ENCODE measurements around the gene SPON2.
A peak's percentile ranks its signal among the peaks of the same experiment; 100 is the strongest.

Gene SPON2

DNA sequence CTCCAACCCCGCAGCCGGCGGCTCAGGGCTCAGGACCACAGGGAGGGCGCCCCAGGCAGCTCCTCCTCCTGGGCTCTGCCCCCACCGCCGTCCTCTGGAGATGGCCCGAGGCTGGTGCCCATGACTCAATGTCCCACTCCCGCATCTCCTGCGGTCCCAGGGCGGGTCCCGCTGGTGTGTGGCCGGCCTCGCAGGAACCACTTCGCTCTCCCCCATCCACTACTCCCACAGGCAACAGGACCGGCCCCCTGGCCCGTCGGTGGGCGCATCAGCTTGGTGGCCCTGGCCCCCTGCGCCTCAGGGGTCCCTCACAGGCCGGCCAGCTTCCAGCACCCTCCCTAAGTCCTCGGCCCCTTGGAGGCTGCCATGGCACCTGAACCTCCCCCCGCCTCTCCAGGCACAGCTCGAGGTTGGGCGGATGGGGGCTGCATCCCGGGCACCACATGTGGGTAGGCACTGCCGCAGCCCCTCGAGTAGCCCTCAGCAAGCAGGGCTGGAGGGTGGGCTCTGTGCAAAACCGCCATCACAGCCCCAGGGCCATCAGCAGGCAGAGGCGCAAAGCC, 22.8 kb upstream of the SPON2 start:
- DNase-seq (ENCODE audit: low read depth in 2 of 2, low spot score in 1 of 2): no peak

- DNase-seq (ENCODE audit: low read depth in 2 of 2, low spot score in 1 of 2): no peak
Measured at GRCh38 chr4:1194010-1194900, 21.9 kb upstream of the SPON2 start.

- DNase-seq (ENCODE audit: low read depth in 2 of 2, low spot score in 1 of 2): no peak
Measured at GRCh38 chr4:1193206-1194009, 21.0 kb upstream of the SPON2 start.

- DNase-seq (ENCODE audit: low read depth in 2 of 2, low spot score in 1 of 2): no peak
Measured at GRCh38 chr4:1192493-1193205, 20.3 kb upstream of the SPON2 start.

GRCh38 chr4:1192091-1192492, 19.7 kb upstream of the SPON2 start:
- no peak for DNase-seq (ENCODE audit: low read depth in 2 of 2, low spot score in 1 of 2)

- no peak for DNase-seq (ENCODE audit: low read depth in 2 of 2, low spot score in 1 of 2)
Measured at GRCh38 chr4:1191621-1192020, 19.2 kb upstream of the SPON2 start.

DNA sequence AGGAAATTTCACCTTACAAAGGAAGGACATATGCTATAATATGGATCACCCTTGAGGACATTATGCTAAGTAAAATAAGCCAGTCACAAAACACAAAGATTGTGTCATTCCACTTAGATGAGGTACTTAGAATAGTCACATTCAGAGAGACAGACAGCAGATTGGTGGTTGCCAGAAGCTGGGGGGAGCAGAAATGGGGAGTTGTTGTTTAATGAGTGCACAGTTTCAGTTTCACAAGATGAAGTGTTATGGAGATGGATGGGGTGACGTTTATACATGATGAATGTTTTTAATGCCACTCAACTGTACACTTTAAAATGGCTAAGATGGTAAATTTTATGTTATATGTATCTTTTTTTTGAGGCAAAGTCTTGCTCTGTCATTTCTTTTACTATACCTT, 14.8 kb upstream of the SPON2 start:
- DNase-seq (ENCODE audit: low read depth in 2 of 2, low spot score in 1 of 2): no peak

- no peak for DNase-seq (ENCODE audit: low read depth in 2 of 2, low spot score in 1 of 2)
Measured at GRCh38 chr4:1183985-1184773, 11.8 kb upstream of the SPON2 start.

DNA sequence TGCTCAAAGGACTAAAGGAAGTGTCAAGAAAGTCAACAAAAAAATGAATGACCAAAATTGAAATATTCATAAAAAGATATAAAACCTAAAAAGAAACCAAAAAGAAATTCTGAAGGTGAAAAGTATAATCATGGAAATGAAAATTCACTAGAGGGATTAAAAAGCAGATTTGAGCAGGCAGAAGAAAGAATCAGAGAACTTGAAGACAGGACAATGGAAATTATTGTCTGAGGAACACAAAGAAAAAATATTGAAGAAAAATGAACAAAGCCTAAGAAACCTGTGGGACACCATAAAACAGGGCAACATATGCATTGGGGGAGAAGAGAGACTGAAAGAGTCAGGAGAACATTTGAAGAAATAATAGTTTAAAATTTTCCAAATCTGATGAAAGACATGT, 9.9 kb upstream of the SPON2 start:
- no peak for DNase-seq (ENCODE audit: low read depth in 2 of 2, low spot score in 1 of 2)

GRCh38 chr4:1180663-1181062, 8.3 kb upstream of the SPON2 start:
- no peak for DNase-seq (ENCODE audit: low read depth in 2 of 2, low spot score in 1 of 2)

- no peak for DNase-seq (ENCODE audit: low read depth in 2 of 2, low spot score in 1 of 2)
Measured at GRCh38 chr4:1179976-1180375, 7.6 kb upstream of the SPON2 start.

DNA sequence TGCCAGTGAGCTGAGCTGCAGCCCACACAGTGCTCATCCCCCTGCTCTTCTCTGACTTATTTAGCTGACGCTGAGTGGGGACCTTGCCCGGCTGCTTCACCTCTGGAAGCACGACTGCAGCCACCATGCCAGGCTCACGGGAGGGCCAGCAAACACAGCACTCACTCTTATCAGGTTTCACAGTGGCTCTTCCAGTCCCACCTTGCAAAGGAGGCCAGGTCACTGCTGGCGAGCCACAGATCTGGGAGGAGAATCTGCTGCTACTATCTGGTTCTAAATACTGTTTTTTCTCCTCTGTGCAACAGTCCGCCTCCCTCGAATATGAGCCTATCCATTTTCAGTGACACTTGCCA, 6.7 kb upstream of the SPON2 start:
- DNase-seq (ENCODE audit: low read depth in 2 of 2, low spot score in 1 of 2): no peak

GRCh38 chr4:1178300-1179088, 6.1 kb upstream of the SPON2 start:
- DNase-seq (ENCODE audit: low read depth in 2 of 2, low spot score in 1 of 2): no peak

GRCh38 chr4:1177274-1178141, 5.1 kb upstream of the SPON2 start:
- peak in 1 of 2 donors; percentile 24 for DNase-seq (ENCODE audit: low read depth in 2 of 2, low spot score in 1 of 2)

DNA sequence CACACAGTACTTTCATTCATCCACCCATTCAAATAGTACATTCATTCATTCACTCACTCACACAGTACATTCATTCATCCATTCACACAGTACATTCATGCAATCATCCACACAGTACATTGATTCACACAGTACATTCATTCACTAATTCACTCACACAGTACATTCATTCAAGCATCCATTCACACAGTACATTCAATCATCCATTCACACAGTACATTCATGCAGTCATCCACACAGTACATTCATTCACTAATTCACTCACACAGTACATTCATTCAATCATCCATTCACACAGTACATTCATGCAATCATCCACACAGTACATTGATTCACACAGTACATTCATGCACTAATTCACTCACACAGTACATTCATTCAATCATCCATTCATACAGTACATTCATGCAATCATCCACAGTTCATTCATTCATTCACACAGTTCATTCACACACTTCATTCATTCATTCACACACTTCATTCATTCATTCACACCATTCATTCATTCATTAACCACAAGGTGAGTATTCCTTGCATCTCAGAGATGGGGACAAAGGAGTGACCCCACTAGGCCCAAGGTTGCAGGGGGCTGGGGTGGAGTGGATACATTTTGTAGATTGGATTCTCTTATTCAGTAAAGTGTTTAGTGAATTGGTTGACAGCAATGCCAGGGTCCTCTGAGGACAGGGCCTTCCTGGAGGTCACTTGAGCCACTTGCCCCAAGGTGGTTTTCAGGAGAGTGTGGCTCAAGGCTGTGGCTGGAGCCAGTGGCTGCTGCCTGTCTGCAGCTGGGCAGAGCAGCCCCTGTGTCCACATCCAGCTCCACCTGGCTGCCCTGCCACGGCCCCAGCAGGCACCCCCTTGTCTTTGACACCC, 4.3 kb upstream of the SPON2 start:
- DNase-seq (ENCODE audit: low read depth in 2 of 2, low spot score in 1 of 2): no peak

- DNase-seq (ENCODE audit: low read depth in 2 of 2, low spot score in 1 of 2): no peak
Measured at GRCh38 chr4:1175635-1176229, 3.3 kb upstream of the SPON2 start.

- DNase-seq (ENCODE audit: low read depth in 2 of 2, low spot score in 1 of 2): no peak
Measured at GRCh38 chr4:1174941-1175634, 2.7 kb upstream of the SPON2 start.
